Left renal pelvis (tissue), 4 donors: Measurements from ENCODE around the gene KLK6. TPM values are rescaled to one million over a fixed set of nuclear protein-coding genes. Genes with fewer than 3 reads are reported as not detected.

ENCODE experiments used
- DNase-seq, 4 donors: peaks; one replicate each; pipeline ENCODE4 v3.0.0-alpha.2; 2013; ENCODE audit warnings: low read depth in 4 of 4, low spot score in 3 of 4
- polyA plus RNA-seq, 4 donors: library from polyadenylated mRNA; unstranded; fragments of 120-200 nt; gene quantifications; one replicate each; pipeline ENCODE4 v1.2.1, GENCODE V29; 2013; ENCODE audit not compliant: insufficient read length in 4 of 4

The KLK6 gene
- polyA plus RNA-seq, 4 donors = 30.9 to 56.0 (median 34.5) TPM

GRCh38 chr19:50912727-50913716 lies 56.4 kb downstream of the KLK6 start:
- DNase-seq = no peak

- no peak for DNase-seq
Measured at GRCh38 chr19:50912102-50912599, 57.2 kb downstream of the KLK6 start.

- DNase-seq = no peak
Measured at GRCh38 chr19:50911206-50912101, 57.9 kb downstream of the KLK6 start, which contains the start of gene KLK4. TSS of gene KLK4 (minus strand) at chr19:50911395. CDS start at chr19:50910738, 657 bp downstream.

GRCh38 chr19:50910722-50911121 lies 58.7 kb downstream of the KLK6 start:
- no peak for DNase-seq

- no peak for DNase-seq
Measured at GRCh38 chr19:50909240-50910070, 59.9 kb downstream of the KLK6 start.

Other genes starting within 250 kb of the KLK6 start
- gene SHANK1, start 249.8 kb downstream of the KLK6 start, polyA plus RNA-seq = 1 to 10 TPM; 4.2 to 6.6 (median 5.7) TPM
- gene CLEC11A, start 246.2 kb downstream of the KLK6 start, polyA plus RNA-seq = 10 to 100 TPM; 23.8 to 56.8 (median 31.4) TPM
- gene GPR32, start 199.1 kb downstream of the KLK6 start, polyA plus RNA-seq = not detected
- under 1 TPM in 2 of 4 donors, not detected in 2; 0.10 to 0.29 TPM for gene ACP4, start 179.2 kb downstream of the KLK6 start, polyA plus RNA-seq
- gene KLK1, start 145.8 kb downstream of the KLK6 start, polyA plus RNA-seq = 1 to 10 TPM; 1.2 to 2.1 (median 1.4) TPM
- not detected for gene KLK15, start 136.0 kb downstream of the KLK6 start, polyA plus RNA-seq
- gene KLK3, start 114.7 kb downstream of the KLK6 start, polyA plus RNA-seq = under 1 TPM in 3 of 4 donors, not detected in 1; 0.47 to 0.88 (median 0.66) TPM
- under 1 TPM in 2 of 4 donors, not detected in 2; 0.26 to 0.38 TPM for gene KLK2, start 96.2 kb downstream of the KLK6 start, polyA plus RNA-seq
- not detected for gene KLK4, start 58.2 kb downstream of the KLK6 start, polyA plus RNA-seq
- 1 to 10 TPM; 1.0 to 3.5 (median 1.8) TPM for gene KLK5, start 16.6 kb downstream of the KLK6 start, polyA plus RNA-seq
- 10 to 100 TPM in 1 of 4 donors, 1 to 10 TPM in 3; 4.1 to 23.3 (median 4.6) TPM for gene KLK7, start 14.3 kb upstream of the KLK6 start, polyA plus RNA-seq
- gene KLK8, start 32.0 kb upstream of the KLK6 start, polyA plus RNA-seq = 10 to 100 TPM in 1 of 4 donors, 1 to 10 TPM in 3; 1.4 to 39.7 (median 3.3) TPM
- 1 to 10 TPM in 1 of 4 donors, under 1 TPM in 3; 0.20 to 6.1 (median 0.42) TPM for gene KLK10, start 50.1 kb upstream of the KLK6 start, polyA plus RNA-seq
- gene KLK11, start 57.0 kb upstream of the KLK6 start, polyA plus RNA-seq = 1 to 10 TPM in 1 of 4 donors, under 1 TPM in 3; 0.40 to 1.1 (median 0.46) TPM
- not detected for gene KLK12, start 65.4 kb upstream of the KLK6 start, polyA plus RNA-seq
- gene KLK13, start 95.5 kb upstream of the KLK6 start, polyA plus RNA-seq = under 1 TPM; 0.31 to 0.74 (median 0.68) TPM
- gene KLK14, start 113.3 kb upstream of the KLK6 start, polyA plus RNA-seq = under 1 TPM; 0.14 to 0.67 (median 0.37) TPM
- gene CTU1, start 138.8 kb upstream of the KLK6 start, polyA plus RNA-seq = 1 to 10 TPM; 1.7 to 4.4 (median 2.6) TPM
- 1 to 10 TPM; 1.2 to 1.8 (median 1.5) TPM for gene SIGLEC9, start 155.3 kb upstream of the KLK6 start, polyA plus RNA-seq
- gene SIGLEC7, start 172.7 kb upstream of the KLK6 start, polyA plus RNA-seq = under 1 TPM; 0.47 to 0.79 (median 0.59) TPM